Liver (tissue), 9 donors: ENCODE data around the gene SLBP. TPM values are rescaled to one million over a fixed set of nuclear protein-coding genes. Genes with fewer than 3 reads are reported as not detected.

ENCODE experiments used
- DNase-seq: peaks from one replicate; pipeline ENCODE4 v3.0.0-alpha.2; 2017; ENCODE audit warnings: low spot score
- H3K27ac ChIP-seq, 2 donors: one replicate each; pipeline ENCODE4 v1.7.0; 2013; ENCODE audit warnings: inconsistent platforms in 2 of 2, low read length in 2 of 2, control low read depth in 1 of 2, low read depth in 1 of 2, mild to moderate bottlenecking in 1 of 2
- H3K27me3 ChIP-seq, 4 donors: one replicate each; pipeline versions ENCODE4 v1.6.1 to v1.7.0; 2013; ENCODE audit warnings: low read length in 3 of 4, inconsistent platforms in 1 of 4, mild to moderate bottlenecking in 1 of 4, moderate library complexity in 1 of 4; ENCODE audit not compliant: control insufficient read depth in 4 of 4, insufficient read depth in 4 of 4
- H3K36me3 ChIP-seq, 4 donors: one replicate each; pipeline versions ENCODE4 v1.6.1 to v1.7.0; 2013; ENCODE audit warnings: low read length in 3 of 4, mild to moderate bottlenecking in 3 of 4, low read depth in 1 of 4, moderate library complexity in 1 of 4; ENCODE audit not compliant: control insufficient read depth in 4 of 4, insufficient read depth in 3 of 4
- H3K4me1 ChIP-seq, 4 donors: one replicate each; pipeline versions ENCODE4 v1.6.1 to v1.7.0; 2013; ENCODE audit warnings: low read length in 3 of 4, mild to moderate bottlenecking in 3 of 4, moderate library complexity in 1 of 4; ENCODE audit not compliant: control insufficient read depth in 4 of 4, insufficient read depth in 4 of 4
- H3K4me3 ChIP-seq, 3 donors: one replicate each; pipeline versions ENCODE4 v1.6.1 to v1.7.0; 2013; ENCODE audit warnings: low read length in 3 of 3, control low read depth in 1 of 3, low read depth in 1 of 3, mild to moderate bottlenecking in 1 of 3
- H3K9ac ChIP-seq, 2 donors: one replicate each; pipeline ENCODE4 v1.7.0; 2013; ENCODE audit warnings: low read length in 2 of 2, mild to moderate bottlenecking in 2 of 2, moderate library complexity in 2 of 2, control low read depth in 1 of 2, low read depth in 1 of 2
- H3K9me3 ChIP-seq, 4 donors: one replicate each; pipeline versions ENCODE4 v1.6.1 to v1.7.0; 2013; ENCODE audit warnings: low read length in 3 of 4; ENCODE audit not compliant: control insufficient read depth in 4 of 4
- EGR1 ChIP-seq, 2 donors: IDR thresholded peaks; 2 replicates each; pipeline ENCODE4 v1.6.1; 2016 to 2018; ENCODE audit warnings: antibody characterized with exemption in 2 of 2, low read depth in 2 of 2
- FOXA1 ChIP-seq: IDR thresholded peaks from 2 replicates; pipeline ENCODE4 v1.6.1; 2016; ENCODE audit warnings: antibody characterized with exemption
- FOXA2 ChIP-seq: IDR thresholded peaks from 2 replicates; pipeline ENCODE4 v1.6.1; 2016; ENCODE audit warnings: antibody characterized with exemption
- GABPA ChIP-seq, 2 donors: IDR thresholded peaks in 1 of 2; conservative IDR thresholded peaks in 1 of 2; 2 replicates each; pipeline ENCODE4 v1.6.1; 2016; ENCODE audit warnings: antibody characterized with exemption in 2 of 2, mild to moderate bottlenecking in 1 of 2, moderate library complexity in 1 of 2
- HNF4A ChIP-seq, 2 donors: conservative IDR thresholded peaks; 2 replicates each; pipeline ENCODE4 v1.6.1; 2016; ENCODE audit warnings: antibody characterized with exemption in 2 of 2, mild to moderate bottlenecking in 2 of 2
- HNF4G ChIP-seq: IDR thresholded peaks from 2 replicates; pipeline ENCODE4 v1.6.1; 2016; ENCODE audit warnings: antibody characterized with exemption
- JUND ChIP-seq, 2 donors: IDR thresholded peaks; 2 replicates each; pipeline ENCODE4 v1.6.1; 2016; ENCODE audit warnings: antibody characterized with exemption in 2 of 2
- MAX ChIP-seq: IDR thresholded peaks from 2 replicates; pipeline ENCODE4 v1.6.1; 2016; ENCODE audit warnings: antibody characterized with exemption
- NR2F2 ChIP-seq: IDR thresholded peaks from 2 replicates; pipeline ENCODE4 v1.6.1; 2016; ENCODE audit warnings: antibody characterized with exemption
- RAD21 ChIP-seq, 2 donors: IDR thresholded peaks; 2 replicates each; pipeline ENCODE4 v1.6.1; 2016; ENCODE audit warnings: antibody characterized with exemption in 2 of 2, mild to moderate bottlenecking in 2 of 2
- RXRA ChIP-seq, 2 donors: IDR thresholded peaks; 2 replicates each; pipeline ENCODE4 v1.6.1; 2017 to 2018; ENCODE audit warnings: antibody characterized with exemption in 2 of 2, mild to moderate bottlenecking in 1 of 2
- SP1 ChIP-seq: IDR thresholded peaks from 2 replicates; pipeline ENCODE4 v1.6.1; 2018; ENCODE audit warnings: antibody characterized with exemption, mild to moderate bottlenecking
- TAF1 ChIP-seq: conservative IDR thresholded peaks from 2 replicates; pipeline ENCODE4 v1.6.1; 2016; ENCODE audit warnings: antibody characterized with exemption, mild to moderate bottlenecking
- YY1 ChIP-seq: IDR thresholded peaks from 2 replicates; pipeline ENCODE4 v1.6.1; 2016; ENCODE audit warnings: antibody characterized with exemption, mild to moderate bottlenecking
- ZBTB33 ChIP-seq: IDR thresholded peaks from 2 replicates; pipeline ENCODE4 v1.6.1; 2016; ENCODE audit warnings: antibody characterized with exemption
- WGBS: extraction: QIAGEN DNeasy Blood & Tissue Kit; methylation state at CpG from one replicate; pipeline ENCODE4 v1.1.7; 2013; 5-methylcytosine and 5-hydroxymethylcytosine counted together
- polyA plus RNA-seq, 2 donors: library from polyadenylated mRNA; stranded (reverse) in 1 of 2; unstranded in 1 of 2; fragments of 200-250 nt in 1 of 2; fragments of >200 nt in 1 of 2; fragmentation: Nextera tagmentation in 1 of 2; extraction: Ambion mirVana in 1 of 2; gene quantifications; one replicate each; pipeline versions ENCODE4 v1.2.1 to v1.2.3, GENCODE V29; 2013 to 2015
- total RNA-seq, 2 donors: library from RNA; depleted of rRNA; stranded (reverse); fragments of >200 nt; gene quantifications; one replicate each; pipeline ENCODE4 v1.2.3, GENCODE V29; 2014
- TF ChIP-seq, protein P1 (sequence below): fragments of 150-350 bp; IDR thresholded peaks from 2 replicates; pipeline ENCODE4 v1.5.1; 2017; ENCODE audit warnings: improper control_type of control experiment, low read depth, low read length; ENCODE audit not compliant: missing input control
- TF ChIP-seq, protein P2 (sequence below): IDR thresholded peaks from 2 replicates; pipeline ENCODE4 v1.6.1; 2016; ENCODE audit warnings: antibody characterized with exemption, mild to moderate bottlenecking
- TF ChIP-seq, protein P3 (sequence below): IDR thresholded peaks from 2 replicates; pipeline ENCODE4 v1.6.1; 2016; ENCODE audit warnings: antibody characterized with exemption
- donor health status: healthy.
- donor health status: healthy.
- donor health status: healthy.
- donor health status: healthy.
- donor health status: healthy.

Gene SLBP
- total and polyA plus RNA-seq, 4 donors: 14.7 to 64.4 (median 17.4) TPM

GRCh38 chr4:1751919-1752283 lies 39.8 kb upstream of the SLBP start:
- DNase-seq: no peak
- Histone ChIP-seq H3K4me3 (no peak overlapping the region), H3K27ac (no peak overlapping the region), H3K9me3 (no peaks in the 10 kb centered on the region), H3K27me3 (no peaks in the 10 kb centered on the region), H3K36me3 (no peaks in the 10 kb centered on the region), H3K4me1 (peaks cover 2 to 12% (median 7%) of the 10 kb centered on the region in 4 donors), H3K9ac (no peak overlapping the region)
- TF ChIP-seq, protein P1, sequence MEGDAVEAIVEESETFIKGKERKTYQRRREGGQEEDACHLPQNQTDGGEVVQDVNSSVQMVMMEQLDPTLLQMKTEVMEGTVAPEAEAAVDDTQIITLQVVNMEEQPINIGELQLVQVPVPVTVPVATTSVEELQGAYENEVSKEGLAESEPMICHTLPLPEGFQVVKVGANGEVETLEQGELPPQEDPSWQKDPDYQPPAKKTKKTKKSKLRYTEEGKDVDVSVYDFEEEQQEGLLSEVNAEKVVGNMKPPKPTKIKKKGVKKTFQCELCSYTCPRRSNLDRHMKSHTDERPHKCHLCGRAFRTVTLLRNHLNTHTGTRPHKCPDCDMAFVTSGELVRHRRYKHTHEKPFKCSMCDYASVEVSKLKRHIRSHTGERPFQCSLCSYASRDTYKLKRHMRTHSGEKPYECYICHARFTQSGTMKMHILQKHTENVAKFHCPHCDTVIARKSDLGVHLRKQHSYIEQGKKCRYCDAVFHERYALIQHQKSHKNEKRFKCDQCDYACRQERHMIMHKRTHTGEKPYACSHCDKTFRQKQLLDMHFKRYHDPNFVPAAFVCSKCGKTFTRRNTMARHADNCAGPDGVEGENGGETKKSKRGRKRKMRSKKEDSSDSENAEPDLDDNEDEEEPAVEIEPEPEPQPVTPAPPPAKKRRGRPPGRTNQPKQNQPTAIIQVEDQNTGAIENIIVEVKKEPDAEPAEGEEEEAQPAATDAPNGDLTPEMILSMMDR: no peak
- TF ChIP-seq JUND (IDR thresholded peaks at IDR 0.05): no peak
- WGBS: 85% methylated on average over 8 of the region's 8 CpGs

DNA sequence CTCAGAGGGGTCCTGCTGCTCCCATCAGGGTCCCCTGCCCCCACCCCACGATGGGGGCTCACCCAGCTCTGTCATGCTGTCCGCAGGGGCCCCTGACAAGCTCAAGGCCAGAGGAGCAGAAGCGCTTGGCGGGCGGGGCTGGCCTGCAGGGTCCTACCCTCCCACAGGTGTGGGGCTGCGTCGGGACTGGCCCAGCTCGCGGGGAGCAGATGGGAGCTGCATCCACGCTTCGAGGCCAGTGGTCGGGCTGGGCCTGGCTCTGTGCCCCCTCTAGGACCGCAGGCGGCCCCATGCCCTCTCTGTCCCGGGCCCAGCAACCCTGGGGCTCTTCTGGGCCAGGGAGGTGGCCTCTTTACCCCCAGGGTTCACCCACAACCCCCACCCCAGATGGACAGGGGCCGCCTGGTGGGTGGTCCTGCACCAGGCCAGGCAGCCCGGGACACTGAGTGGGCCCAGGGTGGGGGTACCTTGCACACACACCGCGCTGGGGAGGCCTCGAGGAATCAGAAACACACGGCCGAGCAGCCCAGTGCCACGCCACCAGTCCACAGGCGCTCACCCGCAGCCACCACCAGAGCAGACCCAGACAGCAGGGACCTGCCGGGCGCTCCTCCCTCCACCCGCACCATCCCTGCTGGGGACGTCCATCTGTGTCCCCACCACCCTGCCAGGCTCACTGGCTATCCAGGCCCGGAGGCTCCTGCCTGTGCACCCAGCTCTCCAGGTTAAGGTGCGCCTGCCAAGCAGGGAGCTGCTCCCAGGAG lies 39.2 kb upstream of the SLBP start:
- Histone ChIP-seq H3K36me3 (no peaks in the 10 kb centered on the region), H3K4me3 (no peak overlapping the region), H3K27me3 (no peaks in the 10 kb centered on the region), H3K9me3 (no peaks in the 10 kb centered on the region), H3K27ac (no peak overlapping the region), H3K9ac (no peak overlapping the region), H3K4me1 (peaks cover 4 to 12% (median 9%) of the 10 kb centered on the region in 4 donors)
- 93% methylated on average over 31 of the region's 31 CpGs for WGBS
- no peak for TF ChIP-seq HNF4G
- no peak for TF ChIP-seq FOXA2
- TF ChIP-seq GABPA (IDR thresholded peaks at IDR 0.05 in 1 of 2, conservative IDR thresholded peaks at IDR 0.05 in 1 of 2): no peak
- TF ChIP-seq SP1: no peak
- TF ChIP-seq JUND (IDR thresholded peaks at IDR 0.05): no peak
- TF ChIP-seq YY1: no peak
- TF ChIP-seq ZBTB33: no peak
- no peak for TF ChIP-seq HNF4A (conservative IDR thresholded peaks at IDR 0.05)
- TF ChIP-seq, protein P2, sequence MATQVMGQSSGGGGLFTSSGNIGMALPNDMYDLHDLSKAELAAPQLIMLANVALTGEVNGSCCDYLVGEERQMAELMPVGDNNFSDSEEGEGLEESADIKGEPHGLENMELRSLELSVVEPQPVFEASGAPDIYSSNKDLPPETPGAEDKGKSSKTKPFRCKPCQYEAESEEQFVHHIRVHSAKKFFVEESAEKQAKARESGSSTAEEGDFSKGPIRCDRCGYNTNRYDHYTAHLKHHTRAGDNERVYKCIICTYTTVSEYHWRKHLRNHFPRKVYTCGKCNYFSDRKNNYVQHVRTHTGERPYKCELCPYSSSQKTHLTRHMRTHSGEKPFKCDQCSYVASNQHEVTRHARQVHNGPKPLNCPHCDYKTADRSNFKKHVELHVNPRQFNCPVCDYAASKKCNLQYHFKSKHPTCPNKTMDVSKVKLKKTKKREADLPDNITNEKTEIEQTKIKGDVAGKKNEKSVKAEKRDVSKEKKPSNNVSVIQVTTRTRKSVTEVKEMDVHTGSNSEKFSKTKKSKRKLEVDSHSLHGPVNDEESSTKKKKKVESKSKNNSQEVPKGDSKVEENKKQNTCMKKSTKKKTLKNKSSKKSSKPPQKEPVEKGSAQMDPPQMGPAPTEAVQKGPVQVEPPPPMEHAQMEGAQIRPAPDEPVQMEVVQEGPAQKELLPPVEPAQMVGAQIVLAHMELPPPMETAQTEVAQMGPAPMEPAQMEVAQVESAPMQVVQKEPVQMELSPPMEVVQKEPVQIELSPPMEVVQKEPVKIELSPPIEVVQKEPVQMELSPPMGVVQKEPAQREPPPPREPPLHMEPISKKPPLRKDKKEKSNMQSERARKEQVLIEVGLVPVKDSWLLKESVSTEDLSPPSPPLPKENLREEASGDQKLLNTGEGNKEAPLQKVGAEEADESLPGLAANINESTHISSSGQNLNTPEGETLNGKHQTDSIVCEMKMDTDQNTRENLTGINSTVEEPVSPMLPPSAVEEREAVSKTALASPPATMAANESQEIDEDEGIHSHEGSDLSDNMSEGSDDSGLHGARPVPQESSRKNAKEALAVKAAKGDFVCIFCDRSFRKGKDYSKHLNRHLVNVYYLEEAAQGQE: no peak
- no peak for TF ChIP-seq FOXA1
- TF ChIP-seq, protein P3, sequence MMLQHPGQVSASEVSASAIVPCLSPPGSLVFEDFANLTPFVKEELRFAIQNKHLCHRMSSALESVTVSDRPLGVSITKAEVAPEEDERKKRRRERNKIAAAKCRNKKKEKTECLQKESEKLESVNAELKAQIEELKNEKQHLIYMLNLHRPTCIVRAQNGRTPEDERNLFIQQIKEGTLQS: no peak
- TF ChIP-seq EGR1 (IDR thresholded peaks at IDR 0.05; ENCODE audit: low read depth in 2 of 2): no peak
- TF ChIP-seq RXRA (IDR thresholded peaks at IDR 0.05): no peak
- no peak for TF ChIP-seq TAF1
- no peak for TF ChIP-seq MAX
- TF ChIP-seq, protein P1: no peak
- TF ChIP-seq NR2F2: no peak
- TF ChIP-seq RAD21 (IDR thresholded peaks at IDR 0.05): no peak
- DNase-seq: no peak
